ENCODE results near the gene LIG1. TPM values are rescaled to one million over a fixed set of nuclear protein-coding genes. Genes with fewer than 3 reads are reported as not detected.
"Not testable (repeated sequence)": the region's sequence is repeated elsewhere in the genome, so short reads cannot be mapped to it uniquely, and the experiment has no call there.

LIG1 gene
- total and polyA plus RNA-seq, 2 donors from 2014 or later, result 14.0 to 25.9 TPM

DNA sequence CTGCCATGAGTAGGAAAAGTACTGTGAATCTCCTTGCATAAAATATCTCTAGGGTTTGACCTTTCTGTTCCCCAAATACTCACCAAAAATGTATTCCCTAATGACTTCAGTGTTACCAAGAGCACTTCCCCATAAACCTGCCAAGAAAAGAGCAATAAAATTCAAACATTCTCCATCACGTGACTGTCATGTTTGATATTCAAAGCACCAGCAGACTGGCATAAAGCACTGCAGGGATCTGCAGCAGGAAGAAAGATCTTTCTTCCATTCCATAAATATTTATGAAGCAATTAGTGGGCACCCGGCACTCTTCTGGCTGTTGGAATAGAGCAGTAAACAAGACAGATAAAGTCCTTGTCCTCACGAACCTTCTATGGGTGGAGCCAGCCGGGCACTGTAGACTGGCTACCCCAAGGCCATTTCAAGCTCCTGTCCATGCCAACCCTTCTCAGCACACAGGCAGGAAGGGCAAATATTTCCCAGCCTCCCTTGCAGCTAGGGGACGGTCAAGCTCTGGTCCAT, 79.8 kb downstream of the LIG1 start:
- Histone ChIP-seq H3K9ac (ENCODE audit: low read length in 3 of 3) (no peak overlapping the region), H3K4me1 (ENCODE audit: control insufficient read depth in 2 of 3, insufficient read depth in 2 of 3, low read depth in 1 of 3, low read length in 3 of 3) (no peaks in the 10 kb centered on the region), H3K4me3 (ENCODE audit: low read length in 3 of 3) (no peak overlapping the region), H3K27ac (ENCODE audit: low read depth in 2 of 2, low read length in 2 of 2) (no peak overlapping the region), H3K9me3 (ENCODE audit: control insufficient read depth in 2 of 3, insufficient read depth in 1 of 3, low read length in 3 of 3) (peaks cover 0 to 6% (median 0%) of the 10 kb centered on the region in 3 donors), H3K36me3 (ENCODE audit: control insufficient read depth in 2 of 3, insufficient read depth in 3 of 3, low read length in 3 of 3) (no peaks in the 10 kb centered on the region), H3K27me3 (ENCODE audit: control insufficient read depth, insufficient read depth, low read length) (no peaks in the 10 kb centered on the region)
- intact Hi-C loops (cut with DNase I), result no loop called here
- DNase-seq (no peak), FAIRE-seq (no peak)
- TF ChIP-seq, protein P1, sequence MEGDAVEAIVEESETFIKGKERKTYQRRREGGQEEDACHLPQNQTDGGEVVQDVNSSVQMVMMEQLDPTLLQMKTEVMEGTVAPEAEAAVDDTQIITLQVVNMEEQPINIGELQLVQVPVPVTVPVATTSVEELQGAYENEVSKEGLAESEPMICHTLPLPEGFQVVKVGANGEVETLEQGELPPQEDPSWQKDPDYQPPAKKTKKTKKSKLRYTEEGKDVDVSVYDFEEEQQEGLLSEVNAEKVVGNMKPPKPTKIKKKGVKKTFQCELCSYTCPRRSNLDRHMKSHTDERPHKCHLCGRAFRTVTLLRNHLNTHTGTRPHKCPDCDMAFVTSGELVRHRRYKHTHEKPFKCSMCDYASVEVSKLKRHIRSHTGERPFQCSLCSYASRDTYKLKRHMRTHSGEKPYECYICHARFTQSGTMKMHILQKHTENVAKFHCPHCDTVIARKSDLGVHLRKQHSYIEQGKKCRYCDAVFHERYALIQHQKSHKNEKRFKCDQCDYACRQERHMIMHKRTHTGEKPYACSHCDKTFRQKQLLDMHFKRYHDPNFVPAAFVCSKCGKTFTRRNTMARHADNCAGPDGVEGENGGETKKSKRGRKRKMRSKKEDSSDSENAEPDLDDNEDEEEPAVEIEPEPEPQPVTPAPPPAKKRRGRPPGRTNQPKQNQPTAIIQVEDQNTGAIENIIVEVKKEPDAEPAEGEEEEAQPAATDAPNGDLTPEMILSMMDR (IDR thresholded peaks at IDR 0.05; ENCODE audit: borderline replicate concordance, extremely low read depth, insufficient read depth), result no peak

DNA sequence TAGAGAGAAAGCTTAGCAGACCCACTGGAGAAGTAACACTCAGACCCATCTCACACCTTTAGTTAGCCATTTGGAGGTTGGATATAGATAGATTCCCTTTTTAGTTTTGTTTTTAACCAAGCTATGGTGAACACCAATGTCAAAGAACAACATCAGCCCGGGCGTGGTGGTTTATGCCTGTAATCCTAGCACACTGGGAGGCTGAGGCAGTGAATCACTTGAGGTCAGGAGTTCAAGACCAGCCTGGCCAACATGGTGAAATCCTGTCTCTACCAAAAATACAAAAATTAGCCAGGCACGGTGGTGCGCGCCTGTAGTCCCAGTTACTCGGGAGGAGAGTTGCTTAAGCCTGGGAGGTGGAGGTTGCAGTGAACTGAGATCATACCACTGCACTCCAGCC, 81.2 kb downstream of the LIG1 start:
- H3K27ac ChIP-seq (ENCODE audit: low read depth in 2 of 2, low read length in 2 of 2); H3K9me3 ChIP-seq (ENCODE audit: control insufficient read depth in 2 of 3, insufficient read depth in 1 of 3, low read length in 3 of 3); FAIRE-seq; H3K27me3 ChIP-seq (ENCODE audit: control insufficient read depth, insufficient read depth, low read length); DNase-seq; H3K36me3 ChIP-seq (ENCODE audit: control insufficient read depth in 2 of 3, insufficient read depth in 3 of 3, low read length in 3 of 3); H3K9ac ChIP-seq (ENCODE audit: low read length in 3 of 3); H3K4me1 ChIP-seq (ENCODE audit: control insufficient read depth in 2 of 3, insufficient read depth in 2 of 3, low read depth in 1 of 3, low read length in 3 of 3); intact Hi-C loops (cut with DNase I); H3K4me3 ChIP-seq (ENCODE audit: low read length in 3 of 3): not testable (repeated sequence)

DNA sequence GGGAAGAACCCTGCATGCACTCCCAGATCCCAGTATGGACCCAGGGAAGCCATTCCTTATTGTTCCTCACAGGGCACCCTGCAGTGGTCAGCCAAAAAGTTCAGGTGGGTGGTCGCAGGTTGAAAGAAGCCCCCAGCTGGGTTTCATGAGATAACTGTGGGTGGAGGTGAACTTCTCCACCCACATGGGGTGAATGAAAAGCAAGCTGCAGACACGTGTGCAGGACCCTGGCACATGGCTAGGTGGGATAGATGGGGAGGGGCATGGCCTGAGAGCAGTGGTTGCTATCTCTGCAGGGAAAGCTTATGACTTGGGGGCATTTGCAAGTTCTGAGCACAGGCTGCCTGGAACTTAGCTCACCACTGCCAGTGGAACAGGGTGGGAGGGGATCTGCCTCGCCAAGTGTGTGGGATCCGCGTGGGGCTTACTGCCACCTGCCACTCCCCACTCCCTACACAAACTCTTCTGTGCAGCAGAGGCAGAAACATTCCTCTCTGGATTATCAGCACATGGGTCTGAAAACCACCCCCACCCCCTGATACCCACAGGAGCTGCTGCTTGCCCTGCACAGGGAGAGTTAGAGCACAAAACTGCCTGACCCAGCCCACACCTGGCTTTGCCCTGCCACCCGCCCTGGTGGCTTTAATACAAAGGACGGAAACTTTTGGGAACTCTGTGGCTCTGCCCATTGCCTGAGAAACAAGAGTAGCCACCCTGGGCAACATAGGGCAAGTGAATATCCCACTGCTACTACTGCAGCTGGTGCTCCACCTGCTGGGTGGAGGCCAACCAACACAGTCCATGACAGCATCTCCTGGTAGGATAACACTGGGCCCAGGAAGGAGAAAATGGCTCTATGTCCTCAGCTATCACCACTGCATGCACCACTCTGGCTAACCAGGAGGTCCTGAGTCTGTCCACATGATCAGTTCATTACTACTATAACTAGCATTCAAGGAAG, 84.0 kb downstream of the LIG1 start:
- TF ChIP-seq, protein P1 (IDR thresholded peaks at IDR 0.05; ENCODE audit: borderline replicate concordance, extremely low read depth, insufficient read depth), result no peak
- Histone ChIP-seq H3K36me3 (ENCODE audit: control insufficient read depth in 2 of 3, insufficient read depth in 3 of 3, low read length in 3 of 3) (no peaks in the 10 kb centered on the region), H3K9ac (ENCODE audit: low read length in 3 of 3) (no peak overlapping the region), H3K4me1 (ENCODE audit: control insufficient read depth in 2 of 3, insufficient read depth in 2 of 3, low read depth in 1 of 3, low read length in 3 of 3) (no peaks in the 10 kb centered on the region), H3K4me3 (ENCODE audit: low read length in 3 of 3) (no peak overlapping the region), H3K27ac (ENCODE audit: low read depth in 2 of 2, low read length in 2 of 2) (no peak overlapping the region), H3K9me3 (ENCODE audit: control insufficient read depth in 2 of 3, insufficient read depth in 1 of 3, low read length in 3 of 3) (peaks cover 0 to 3% (median 0%) of the 10 kb centered on the region in 3 donors), H3K27me3 (ENCODE audit: control insufficient read depth, insufficient read depth, low read length) (no peaks in the 10 kb centered on the region)
- DNase-seq (no peak), FAIRE-seq (no peak)
- intact Hi-C loops (cut with DNase I), result no loop called here

DNA sequence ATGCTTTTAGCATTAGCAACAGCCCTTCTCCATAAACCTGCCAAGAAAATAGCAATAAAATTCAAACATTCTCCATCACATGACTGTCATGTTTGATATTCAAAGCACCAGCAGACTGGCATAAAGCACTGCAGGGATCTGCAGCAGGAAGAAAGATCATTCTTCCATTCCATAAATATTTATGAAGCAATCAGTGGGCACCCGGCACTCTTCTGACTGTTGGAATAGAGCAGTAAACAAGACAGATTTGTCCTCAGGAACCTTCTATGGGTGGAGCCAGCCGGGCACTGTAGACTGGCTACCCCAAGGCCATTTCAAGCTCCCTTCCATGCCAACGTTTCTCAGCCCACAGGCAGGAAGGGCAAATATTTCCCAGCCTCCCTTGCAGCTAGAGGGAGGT, 85.1 kb downstream of the LIG1 start:
- H3K27ac ChIP-seq (ENCODE audit: low read depth in 2 of 2, low read length in 2 of 2), result no peak overlapping the region
- no peak overlapping the region for H3K9ac ChIP-seq (ENCODE audit: low read length in 3 of 3)
- TF ChIP-seq, protein P1 (IDR thresholded peaks at IDR 0.05; ENCODE audit: borderline replicate concordance, extremely low read depth, insufficient read depth), result no peak

More for the DNA sequence above, 85.1 kb downstream of the LIG1 start:
- H3K36me3 ChIP-seq (ENCODE audit: control insufficient read depth in 2 of 3, insufficient read depth in 3 of 3, low read length in 3 of 3), result no peaks in the 10 kb centered on the region
- intact Hi-C loops (cut with DNase I), result no loop called here
- no peaks in the 10 kb centered on the region for H3K27me3 ChIP-seq (ENCODE audit: control insufficient read depth, insufficient read depth, low read length)
- FAIRE-seq, result no peak
- no peak for DNase-seq
- H3K9me3 ChIP-seq (ENCODE audit: control insufficient read depth in 2 of 3, insufficient read depth in 1 of 3, low read length in 3 of 3), result peaks cover 0 to 3% (median 0%) of the 10 kb centered on the region in 3 donors
- no peak overlapping the region for H3K4me3 ChIP-seq (ENCODE audit: low read length in 3 of 3)
- no peaks in the 10 kb centered on the region for H3K4me1 ChIP-seq (ENCODE audit: control insufficient read depth in 2 of 3, insufficient read depth in 2 of 3, low read depth in 1 of 3, low read length in 3 of 3)

Measured in kidney (tissue), 14 donors.